Activated CD4-positive, alpha-beta T cell treated with anti-CD3 and anti-CD28 coated beads for 1 hour (primary cell): ENCODE results near the gene RGL1.

ENCODE experiments used
- DNase-seq: peaks from one replicate; pipeline ENCODE4 v3.0.0-alpha.2; 2020

RGL1 gene

DNA sequence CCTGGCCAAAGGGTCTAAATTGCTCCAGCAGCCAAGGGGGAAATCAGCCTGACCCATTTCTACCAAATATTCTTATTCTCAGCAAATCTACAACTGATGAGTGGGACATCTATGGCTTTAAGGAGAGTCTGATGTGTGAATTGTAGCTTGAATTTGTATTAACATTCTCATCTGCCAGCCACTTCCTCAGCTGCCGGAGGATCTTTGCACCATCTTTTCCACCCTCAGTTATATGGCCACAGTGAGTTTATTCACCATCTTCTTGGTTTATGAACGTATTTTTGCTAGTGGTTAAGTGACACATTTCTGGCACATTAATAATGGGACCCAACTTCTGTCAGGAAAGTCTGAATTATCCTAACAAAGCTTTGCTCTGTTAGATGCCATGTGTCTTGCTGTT is 163.0 kb downstream of the RGL1 start:
- DNase-seq = no peak

DNA sequence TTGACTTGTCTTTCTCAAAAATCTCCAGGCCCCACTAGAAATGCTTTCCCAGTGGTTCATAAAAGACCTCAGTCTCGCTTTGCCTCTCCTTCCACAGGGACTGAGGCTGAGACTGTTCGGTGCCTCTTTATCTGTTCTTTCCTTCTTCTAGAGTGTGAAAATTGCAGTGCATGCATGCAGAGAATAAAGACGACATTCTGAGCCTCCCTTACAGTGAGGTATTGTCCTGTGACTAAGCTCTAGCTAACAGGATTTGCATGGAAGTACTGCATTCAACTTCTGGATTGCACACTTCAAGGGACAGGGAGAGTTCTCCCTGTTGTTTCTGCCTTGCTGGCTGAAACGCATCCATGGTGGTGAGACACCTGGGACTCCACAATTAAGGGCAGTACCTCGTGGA is 163.5 kb downstream of the RGL1 start:
- no peak for DNase-seq

DNA sequence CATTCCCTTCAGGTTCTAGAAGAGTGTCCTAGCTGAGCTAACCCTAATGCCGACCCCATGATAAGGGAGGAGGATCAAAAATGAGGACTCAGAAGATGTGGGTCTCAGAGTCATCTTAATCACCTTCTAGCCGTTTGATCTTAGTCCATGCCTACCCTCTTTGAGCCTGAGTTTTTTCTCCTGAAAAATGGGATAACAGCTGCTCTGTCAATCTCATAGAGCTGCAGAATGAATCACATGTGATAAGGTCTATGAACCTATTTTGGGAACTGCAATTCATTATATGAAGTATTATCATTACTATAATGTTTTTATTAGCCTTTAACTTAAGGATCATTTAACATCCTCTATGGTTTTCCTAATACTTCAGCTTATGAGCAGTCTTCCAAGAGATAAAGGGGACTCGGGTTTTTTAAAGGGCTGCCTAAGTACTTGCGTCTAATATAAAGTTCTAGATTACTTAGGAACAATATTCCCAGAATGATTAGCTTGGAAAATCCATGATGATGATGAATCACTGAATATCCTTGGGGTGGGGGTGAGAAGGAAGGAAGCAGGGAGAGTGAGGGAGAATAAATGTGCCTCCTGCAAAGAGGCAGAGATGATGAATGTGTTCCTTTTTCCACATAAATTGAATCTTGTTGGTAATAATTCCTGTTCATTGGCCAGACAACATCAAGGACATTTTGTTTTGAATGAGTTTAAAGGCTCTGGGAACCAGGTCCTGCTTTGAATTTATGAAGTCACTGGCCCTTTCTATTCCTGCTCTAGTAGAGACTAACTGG is 165.8 kb downstream of the RGL1 start:
- DNase-seq = no peak

DNA sequence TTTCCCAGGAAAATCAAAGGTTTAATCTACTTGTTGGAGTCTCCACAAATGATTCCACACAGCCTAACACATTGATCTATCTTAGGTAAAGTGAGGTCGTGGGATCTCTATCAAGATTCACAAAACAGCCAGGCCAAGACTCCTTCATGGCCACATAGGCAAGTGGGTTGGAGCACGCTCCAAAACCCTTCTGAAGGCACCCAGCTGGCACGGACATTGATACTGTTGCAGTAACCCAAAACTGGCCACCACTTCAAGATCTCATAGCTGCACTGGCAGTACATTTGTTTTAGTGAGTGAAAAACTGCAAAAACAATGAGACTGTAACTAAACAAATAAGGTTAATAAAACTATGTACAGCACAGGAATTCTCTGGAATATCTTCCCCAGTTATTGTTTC is 170.7 kb downstream of the RGL1 start:
- no peak for DNase-seq

DNA sequence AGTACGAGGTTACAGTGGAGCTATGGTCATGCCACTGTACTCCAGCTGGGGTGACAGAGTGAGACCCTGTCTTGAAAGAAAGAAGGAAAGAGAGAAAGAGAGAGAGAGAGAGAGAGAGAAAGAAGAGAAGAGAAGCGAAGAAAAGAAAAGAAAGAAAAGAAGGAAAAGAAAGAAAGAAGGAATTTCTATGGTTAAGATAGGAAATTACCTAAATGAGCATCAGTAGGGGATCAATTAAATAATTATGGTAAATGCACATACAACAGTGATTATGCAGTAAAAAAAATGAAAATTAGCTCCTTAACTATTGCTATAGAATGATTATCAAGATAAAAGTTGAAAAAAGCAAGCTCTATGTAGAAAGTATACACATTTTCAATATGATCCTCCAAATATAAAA is 172.8 kb downstream of the RGL1 start:
- DNase-seq = no peak
